ENCODE results near the gene DCAF5.

Gene DCAF5

DNA sequence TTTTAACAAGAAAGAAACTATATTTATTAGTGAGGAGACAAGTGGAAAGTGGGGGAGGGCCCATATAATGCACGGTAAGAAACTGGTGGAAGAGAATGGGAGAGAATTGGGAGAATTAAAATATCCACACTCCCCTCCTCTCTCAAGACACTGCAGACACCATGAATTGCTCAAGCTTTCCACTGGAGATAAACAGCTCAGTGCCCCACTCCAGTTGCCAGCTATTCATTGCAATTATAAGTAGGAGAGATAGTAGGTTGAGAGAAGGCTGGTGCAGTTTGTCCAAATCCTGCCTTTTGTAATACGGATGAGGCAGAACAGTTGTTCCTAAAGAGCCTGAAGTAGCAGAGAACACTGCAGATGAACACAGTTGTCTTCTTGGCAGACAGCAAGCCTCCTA is 38.2 kb downstream of the DCAF5 start:
- DNase-seq (ENCODE audit: low spot score): no peak
- TF ChIP-seq, protein P1, sequence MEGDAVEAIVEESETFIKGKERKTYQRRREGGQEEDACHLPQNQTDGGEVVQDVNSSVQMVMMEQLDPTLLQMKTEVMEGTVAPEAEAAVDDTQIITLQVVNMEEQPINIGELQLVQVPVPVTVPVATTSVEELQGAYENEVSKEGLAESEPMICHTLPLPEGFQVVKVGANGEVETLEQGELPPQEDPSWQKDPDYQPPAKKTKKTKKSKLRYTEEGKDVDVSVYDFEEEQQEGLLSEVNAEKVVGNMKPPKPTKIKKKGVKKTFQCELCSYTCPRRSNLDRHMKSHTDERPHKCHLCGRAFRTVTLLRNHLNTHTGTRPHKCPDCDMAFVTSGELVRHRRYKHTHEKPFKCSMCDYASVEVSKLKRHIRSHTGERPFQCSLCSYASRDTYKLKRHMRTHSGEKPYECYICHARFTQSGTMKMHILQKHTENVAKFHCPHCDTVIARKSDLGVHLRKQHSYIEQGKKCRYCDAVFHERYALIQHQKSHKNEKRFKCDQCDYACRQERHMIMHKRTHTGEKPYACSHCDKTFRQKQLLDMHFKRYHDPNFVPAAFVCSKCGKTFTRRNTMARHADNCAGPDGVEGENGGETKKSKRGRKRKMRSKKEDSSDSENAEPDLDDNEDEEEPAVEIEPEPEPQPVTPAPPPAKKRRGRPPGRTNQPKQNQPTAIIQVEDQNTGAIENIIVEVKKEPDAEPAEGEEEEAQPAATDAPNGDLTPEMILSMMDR (IDR thresholded peaks at IDR 0.05; ENCODE audit: extremely low read depth, missing control alignments): no peak

DNA sequence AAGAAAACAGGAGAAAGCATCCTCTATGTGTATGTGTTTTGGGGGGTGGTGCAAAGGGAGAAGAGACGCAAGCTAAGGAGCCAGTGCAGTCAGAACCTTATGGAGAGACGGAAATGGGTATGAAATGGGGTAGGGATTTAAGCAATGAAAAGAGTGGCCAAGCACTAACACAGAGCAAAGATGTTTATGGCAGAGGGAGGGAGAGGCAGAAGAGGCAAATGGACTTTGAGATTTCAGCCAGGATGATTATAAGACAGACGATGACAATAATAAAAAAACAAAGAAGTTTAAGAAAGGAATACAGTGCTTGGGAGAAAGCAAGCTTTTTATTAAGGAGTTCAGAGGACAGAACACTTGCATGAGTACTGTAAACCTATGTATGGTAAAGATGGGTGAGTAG is 44.6 kb downstream of the DCAF5 start:
- no peak for DNase-seq (ENCODE audit: low spot score)
- TF ChIP-seq, protein P1 (IDR thresholded peaks at IDR 0.05; ENCODE audit: extremely low read depth, missing control alignments): no peak

DNA sequence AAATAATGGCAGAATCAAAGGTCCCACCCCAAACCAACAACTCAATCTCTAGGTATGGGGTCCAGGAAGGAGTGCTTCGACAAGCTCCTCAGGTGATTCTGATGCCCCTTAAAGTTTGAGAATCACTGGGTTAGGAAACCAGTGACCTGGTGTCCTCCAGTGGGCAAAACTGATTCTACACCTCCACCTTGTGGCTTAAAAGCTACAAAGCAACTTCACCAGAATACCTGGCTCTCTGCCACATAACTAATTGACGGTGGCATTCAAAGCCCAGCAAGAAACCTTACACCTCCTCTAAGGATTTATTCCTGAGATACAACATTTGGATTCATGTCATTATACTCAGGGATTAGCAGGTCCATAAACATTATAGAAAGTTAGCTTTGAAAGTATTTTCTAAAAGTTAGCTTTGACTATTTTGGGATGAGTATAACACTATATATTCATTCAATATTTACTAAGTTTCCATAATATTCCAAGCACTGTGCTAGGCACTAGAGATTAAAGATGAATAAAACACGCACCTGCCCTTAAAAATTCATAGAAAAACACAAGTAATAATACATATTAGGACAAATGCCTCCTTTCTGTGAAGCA is 45.4 kb downstream of the DCAF5 start:
- TF ChIP-seq, protein P1 (IDR thresholded peaks at IDR 0.05; ENCODE audit: extremely low read depth, missing control alignments): peak; percentile 29

DNA sequence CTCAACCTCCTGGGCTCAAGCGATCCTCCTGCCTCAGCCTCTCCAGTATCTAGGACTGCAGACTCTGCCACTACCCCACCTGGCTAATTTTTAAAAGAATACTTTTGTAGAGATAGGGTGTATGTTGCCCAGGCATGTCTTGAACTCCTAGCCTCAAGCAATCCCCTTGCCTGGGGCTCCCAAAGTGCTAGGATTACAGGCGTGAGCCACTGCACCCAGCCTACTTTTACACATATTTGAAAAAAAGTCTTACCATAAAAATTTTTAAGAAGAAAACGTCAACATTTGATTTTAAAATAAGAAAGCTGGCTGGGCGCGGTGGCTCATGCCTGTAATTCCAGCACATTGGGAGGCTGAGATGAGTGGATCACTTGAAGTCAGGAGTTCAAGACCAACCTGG is 46.5 kb downstream of the DCAF5 start:
- no peak for DNase-seq (ENCODE audit: low spot score)
- TF ChIP-seq, protein P1 (IDR thresholded peaks at IDR 0.05; ENCODE audit: extremely low read depth, missing control alignments): no peak

More for the DNA sequence above, 45.4 kb downstream of the DCAF5 start:
- DNase-seq (ENCODE audit: low spot score): peak; percentile 25

DNA sequence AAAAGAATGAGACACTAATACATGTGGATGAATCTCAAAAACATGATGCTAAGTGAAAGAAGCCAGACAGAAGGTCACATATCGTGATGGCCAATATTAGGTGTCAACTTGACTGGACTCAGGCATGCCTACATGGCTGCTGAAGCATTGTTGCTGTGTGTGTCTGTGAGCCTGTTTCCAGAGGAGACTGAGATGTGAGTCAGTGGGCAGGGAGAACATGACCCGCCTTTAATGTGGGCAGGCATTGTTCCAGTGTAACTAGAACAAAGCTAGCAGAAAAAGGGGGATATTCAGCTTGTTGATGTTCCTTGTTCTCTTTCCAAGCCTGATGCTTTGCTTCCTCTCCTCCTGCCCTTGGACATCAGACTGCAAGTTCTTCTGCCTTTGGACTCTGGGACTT is 47.6 kb downstream of the DCAF5 start:
- no peak for DNase-seq (ENCODE audit: low spot score)
- TF ChIP-seq, protein P1 (IDR thresholded peaks at IDR 0.05; ENCODE audit: extremely low read depth, missing control alignments): no peak

DNA sequence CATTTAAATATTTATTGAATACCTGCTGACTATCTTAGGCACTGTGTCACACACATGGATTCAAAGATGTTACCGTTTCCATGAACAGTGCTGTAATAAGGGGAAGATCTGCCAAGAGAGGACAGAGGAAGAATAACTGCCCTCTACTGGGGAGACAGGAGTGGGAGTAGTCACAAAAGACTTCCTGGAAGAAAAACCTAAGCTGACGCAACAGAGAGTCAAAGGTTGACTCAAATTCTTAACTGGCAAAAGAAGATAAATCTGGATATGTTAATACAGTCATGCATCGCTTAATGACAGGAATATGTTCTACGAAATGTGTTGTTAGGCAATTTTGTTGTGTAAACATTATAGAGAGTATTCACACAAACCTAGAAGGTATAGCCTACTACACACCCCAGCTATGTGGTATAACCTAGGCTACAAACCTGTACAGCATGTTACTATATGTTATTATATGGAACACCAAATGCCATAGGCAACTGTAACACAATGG is 51.5 kb downstream of the DCAF5 start:
- no peak for DNase-seq (ENCODE audit: low spot score)
- TF ChIP-seq, protein P1 (IDR thresholded peaks at IDR 0.05; ENCODE audit: extremely low read depth, missing control alignments): no peak

DNA sequence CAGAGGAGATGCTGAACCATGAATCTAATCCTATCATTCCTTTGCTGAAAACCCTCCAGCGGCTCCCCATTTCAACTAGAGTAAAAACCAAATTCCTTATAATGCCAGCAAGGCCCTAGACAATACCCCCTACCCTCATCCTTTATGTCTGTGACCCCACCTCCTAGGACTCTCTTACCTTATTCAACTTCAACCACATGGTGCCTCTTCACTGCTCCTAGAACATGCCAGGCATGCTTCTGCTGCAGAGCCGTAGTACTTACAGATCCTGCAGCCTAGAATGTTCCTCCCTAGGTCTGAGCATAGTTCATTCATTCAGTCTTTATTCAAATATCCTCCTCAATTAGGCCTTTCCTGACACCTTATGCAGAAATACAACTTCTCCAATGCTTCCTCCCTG is 54.9 kb downstream of the DCAF5 start:
- no peak for DNase-seq (ENCODE audit: low spot score)
- TF ChIP-seq, protein P1 (IDR thresholded peaks at IDR 0.05; ENCODE audit: extremely low read depth, missing control alignments): no peak

Measured in GM20000 (cell line).